ENCODE measurements around the gene PRSS8.
"Not testable (repeated sequence)": the region's sequence is repeated elsewhere in the genome, so short reads cannot be mapped to it uniquely, and the experiment has no call there.

The PRSS8 gene

DNA sequence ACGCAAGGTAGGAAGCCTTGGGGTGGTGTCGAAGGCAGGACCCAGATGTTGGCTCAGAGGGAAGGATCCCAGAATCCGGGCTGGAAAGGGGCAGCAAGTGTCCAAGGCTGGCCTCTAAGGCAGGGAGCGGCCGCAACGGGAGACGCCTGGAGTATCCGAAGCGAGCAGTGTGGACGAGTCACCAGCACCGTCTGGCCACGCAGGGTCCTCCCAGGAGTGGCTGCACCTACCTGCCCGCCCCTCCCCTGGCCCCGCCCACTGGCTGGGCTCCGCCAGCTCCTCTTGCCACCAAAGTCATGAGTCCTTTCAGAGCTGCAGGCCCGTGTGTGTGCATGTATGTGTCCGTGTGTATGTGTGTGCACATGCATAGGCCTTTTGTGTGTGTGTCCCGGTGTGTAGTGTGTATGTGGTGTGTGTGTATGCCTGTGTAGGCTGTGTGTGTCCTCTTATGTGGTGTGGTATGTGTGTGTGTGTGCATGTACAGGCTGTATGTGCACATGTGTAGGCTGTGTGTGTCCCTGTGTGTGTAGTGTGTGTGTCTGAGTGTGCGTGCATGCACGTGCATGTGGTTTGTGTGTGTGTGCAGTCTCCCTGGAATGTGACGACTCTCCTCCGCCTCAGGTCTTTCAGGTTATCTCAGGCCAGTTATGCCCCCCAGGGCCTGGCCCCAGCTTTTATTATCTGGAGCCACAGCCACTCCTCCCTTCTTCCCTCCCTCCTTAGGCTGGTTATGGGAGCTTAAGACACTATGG lies at the start of gene PRSS8:
Gene PRSS8, minus strand, starts transcription at position 193 of the 752 bp plus-strand sequence. CDS start 229 bp downstream, outside the sequence.
- no peak for DNase-seq (ENCODE audit: low spot score)

DNA sequence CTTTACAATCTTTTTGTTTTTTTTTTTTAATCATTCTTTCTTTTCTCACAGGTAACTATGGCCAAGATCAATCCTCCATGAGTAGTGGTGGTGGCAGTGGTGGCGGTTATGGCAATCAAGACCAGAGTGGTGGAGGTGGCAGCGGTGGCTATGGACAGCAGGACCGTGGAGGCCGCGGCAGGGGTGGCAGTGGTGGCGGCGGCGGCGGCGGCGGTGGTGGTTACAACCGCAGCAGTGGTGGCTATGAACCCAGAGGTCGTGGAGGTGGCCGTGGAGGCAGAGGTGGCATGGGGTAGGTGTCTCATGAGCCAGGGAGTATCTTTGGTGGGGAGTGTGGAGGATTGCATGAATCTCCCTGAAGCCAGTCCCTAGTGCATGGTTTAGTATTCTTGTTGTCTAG lies 49.4 kb upstream of the PRSS8 start:
- no peak for DNase-seq (ENCODE audit: low spot score)

GRCh38 chr16:31183432-31184428 lies 48.2 kb upstream of the PRSS8 start:
- DNase-seq (ENCODE audit: low spot score) = no peak

DNA sequence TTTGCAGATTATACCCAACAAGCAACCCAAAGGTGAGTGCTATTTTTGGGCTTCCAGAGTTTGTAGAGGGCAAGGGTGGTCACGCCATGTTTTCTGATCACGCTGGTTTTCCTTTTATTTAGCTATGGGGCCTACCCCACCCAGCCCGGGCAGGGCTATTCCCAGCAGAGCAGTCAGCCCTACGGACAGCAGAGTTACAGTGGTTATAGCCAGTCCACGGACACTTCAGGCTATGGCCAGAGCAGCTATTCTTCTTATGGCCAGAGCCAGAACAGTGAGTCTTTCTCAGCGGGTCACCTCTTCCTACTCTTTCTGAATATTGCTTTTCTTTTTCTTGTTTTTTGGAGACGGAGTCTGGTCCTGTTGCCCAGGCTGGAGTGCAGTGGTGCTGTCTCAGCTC lies 46.9 kb upstream of the PRSS8 start:
- DNase-seq (ENCODE audit: low spot score) = no peak

GRCh38 chr16:31181102-31181830 lies 45.7 kb upstream of the PRSS8 start:
- DNase-seq (ENCODE audit: low spot score) = peak; percentile 44

- peak; percentile 96 for DNase-seq (ENCODE audit: low spot score)
Measured at GRCh38 chr16:31179747-31180459, 44.4 kb upstream of the PRSS8 start, which contains the start of gene FUS. TSS of gene FUS (plus strand) at chr16:31180139. CDS start at chr16:31180215, 76 bp downstream.

DNA sequence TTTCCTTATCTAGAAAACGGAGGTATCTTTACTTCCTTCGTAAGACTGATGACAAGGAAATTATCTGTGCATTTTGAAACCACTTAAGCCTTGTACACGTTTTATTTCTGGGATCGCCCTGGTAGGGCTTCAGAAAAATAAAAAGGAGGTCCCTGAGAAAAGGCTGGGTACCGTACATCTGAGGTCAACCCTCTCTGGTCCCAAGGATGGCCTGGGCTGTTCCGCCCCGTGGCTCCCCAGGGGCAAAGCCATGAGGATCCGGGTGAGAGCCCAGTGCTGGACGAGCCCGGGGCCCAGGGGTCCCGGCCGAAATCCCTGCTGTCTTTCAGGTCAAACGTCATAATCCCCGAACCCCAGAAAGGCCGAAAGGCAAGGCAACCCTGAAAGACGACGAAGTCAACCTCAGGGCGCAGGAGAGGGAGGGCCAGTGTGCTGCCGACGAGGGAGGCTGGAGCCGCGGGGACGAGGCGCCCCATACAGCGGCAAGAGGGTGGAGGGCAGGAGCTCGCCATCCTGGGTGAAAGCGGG lies 43.8 kb upstream of the PRSS8 start:
- DNase-seq (ENCODE audit: low spot score) = peak; percentile 34

- no peak for DNase-seq (ENCODE audit: low spot score)
Measured at GRCh38 chr16:31177136-31177535, 41.6 kb upstream of the PRSS8 start.

DNA sequence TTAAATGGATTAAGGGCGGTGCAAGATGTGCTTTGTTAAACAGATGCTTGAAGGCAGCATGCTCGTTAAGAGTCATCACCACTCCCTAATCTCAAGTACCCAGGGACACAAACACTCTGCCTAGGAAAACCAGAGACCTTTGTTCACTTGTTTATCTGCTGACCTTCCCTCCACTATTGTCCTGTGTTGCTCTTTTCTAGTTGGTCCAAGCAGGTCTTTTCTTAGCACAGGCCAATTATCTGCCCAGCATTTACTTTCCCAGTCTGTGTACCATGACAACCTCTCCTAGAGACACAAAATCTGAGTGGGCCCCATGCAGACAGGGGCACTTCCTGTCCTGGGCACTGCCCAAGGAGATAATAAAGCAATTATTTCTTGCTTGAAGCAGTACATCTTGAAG lies 34.5 kb upstream of the PRSS8 start:
- DNase-seq (ENCODE audit: low spot score) = peak; percentile 63

GRCh38 chr16:31168848-31169247 lies 33.3 kb upstream of the PRSS8 start:
- no peak for DNase-seq (ENCODE audit: low spot score)

DNA sequence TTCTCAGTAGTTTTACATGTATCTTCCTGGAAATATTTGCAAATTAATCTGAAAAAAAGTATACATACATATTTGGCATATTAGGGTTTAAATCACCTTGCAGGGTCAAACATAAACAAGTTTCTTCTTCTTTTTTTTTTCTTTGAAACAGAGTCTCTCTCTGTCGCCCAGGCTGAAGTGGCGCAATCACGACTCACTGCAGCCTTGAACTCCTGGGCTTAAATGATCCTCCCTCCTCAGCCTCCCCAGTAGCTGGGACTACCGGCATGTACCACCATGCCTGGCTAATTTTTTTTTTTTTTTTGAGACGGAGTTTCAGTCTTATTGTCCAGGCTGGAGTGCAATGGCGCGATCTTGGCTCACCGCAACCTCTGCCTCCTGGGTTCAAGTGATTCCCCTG lies 31.8 kb upstream of the PRSS8 start:
- no peak for DNase-seq (ENCODE audit: low spot score)

DNA sequence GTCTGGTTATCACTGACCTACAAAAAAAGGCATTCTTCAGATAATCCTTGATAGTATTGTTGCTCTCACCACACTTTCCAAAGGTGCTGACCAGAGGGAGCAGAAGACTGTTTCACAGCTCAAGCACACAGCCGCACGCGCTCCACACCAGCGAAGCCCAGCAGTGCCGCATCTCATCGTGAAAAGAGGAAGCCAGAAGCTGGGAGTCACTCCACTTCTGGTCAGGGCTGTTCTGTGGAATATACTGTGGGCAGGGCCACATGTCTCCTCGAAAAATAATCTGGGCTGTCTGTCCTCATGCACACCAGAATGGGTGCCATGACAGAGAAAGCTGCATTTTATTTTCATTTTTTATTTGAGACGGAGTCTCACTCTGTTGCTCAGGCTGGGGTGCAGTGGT lies 21.6 kb upstream of the PRSS8 start:
- DNase-seq (ENCODE audit: low spot score) = no peak

- not testable (repeated sequence) for DNase-seq (ENCODE audit: low spot score)
Measured at GRCh38 chr16:31150976-31151375, 15.4 kb upstream of the PRSS8 start.

DNA sequence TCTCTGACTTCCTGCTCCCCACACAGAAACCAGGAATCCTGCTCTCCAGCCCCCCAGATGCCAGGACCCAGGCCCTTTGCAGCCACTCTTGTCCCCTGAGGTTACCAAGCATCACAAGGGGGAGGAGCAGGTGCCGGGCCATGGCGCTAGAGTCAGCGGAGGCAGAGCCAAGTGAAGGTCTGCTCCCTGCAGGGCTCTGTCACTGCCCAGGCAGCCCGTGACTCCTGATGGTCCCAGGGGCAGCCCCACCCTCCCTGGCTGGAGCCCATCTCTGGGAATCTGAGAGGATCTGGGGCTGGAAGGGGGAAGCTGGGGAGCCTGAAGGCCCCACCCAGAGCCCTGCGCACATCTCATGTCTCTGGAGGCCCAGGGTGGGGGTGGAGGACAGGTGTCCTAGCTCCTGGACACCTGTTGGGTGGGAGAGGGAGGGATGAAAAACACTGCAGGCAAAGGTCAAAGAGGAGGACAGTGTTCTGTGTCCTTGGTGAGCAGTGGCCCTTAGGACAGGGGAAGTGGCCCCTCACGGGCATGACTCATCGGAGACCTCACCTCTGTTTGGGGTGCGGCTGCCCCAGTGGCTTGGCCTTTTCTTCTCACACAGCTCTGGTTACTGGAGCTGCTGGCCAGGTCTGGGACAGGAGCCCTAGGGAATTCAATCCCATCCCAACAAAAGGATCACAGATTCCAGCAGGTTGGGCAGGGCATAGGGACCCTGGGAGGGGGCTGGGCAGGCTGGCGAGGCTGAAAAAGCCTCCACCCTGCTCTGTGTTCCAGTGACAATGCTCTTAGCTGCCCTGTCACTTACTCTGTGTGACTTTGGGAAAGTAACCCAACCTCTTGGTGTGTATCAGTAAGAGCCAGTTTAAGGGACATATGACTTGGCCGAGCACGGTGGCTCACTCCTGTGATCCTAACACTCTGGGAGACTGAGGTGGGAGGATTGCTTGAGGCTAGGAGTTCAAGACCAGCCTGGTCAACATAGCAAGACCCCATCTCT lies 14.7 kb upstream of the PRSS8 start, which contains the start of gene PRSS36:
Gene PRSS36, minus strand, starts transcription at position 173 of the 997 bp plus-strand sequence. Its CDS starts 31 bp downstream, at position 142.
- no peak for DNase-seq (ENCODE audit: low spot score)

DNA sequence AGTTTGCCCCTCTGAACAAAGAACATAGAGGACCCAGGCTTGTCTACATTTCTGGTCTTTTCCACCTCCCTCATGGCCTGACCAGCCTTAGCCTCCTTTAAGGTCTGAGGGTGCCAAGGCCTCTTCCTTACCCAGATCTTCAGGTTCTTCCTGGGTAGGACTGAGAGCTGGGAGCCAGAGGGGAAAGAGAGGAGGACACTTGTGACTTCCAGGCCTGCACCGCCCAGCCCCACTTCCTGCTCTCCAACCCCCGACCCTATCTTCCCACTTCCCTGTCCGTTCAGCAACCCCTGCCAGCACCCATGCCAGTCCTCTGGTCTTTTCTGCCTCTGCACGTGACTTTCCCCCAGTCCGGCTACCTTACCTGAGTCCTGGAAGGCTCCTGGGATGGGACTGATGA lies 13.8 kb upstream of the PRSS8 start:
- no peak for DNase-seq (ENCODE audit: low spot score)

DNA sequence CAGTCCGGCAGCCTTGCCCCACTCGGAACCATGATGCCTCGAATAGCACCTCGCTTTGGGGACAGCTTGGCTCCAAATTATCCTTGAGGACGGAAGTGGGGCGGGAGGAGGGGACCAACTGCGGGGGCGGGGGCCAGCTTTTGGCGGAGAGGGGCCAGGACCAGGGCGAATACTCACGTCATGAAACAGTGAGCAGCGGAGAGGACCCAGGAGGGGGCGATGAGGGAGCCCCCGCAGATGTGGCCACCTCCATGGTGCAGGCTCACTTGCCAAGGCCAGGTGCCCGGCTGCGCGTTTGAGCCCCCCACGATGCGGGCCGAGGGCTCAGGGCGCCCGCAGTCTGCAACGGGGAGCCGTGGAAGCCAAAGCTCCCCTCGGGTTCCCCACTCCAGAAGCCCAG lies 13.4 kb upstream of the PRSS8 start:
- no peak for DNase-seq (ENCODE audit: low spot score)

GRCh38 chr16:31148281-31148728 lies 12.8 kb upstream of the PRSS8 start:
- DNase-seq (ENCODE audit: low spot score) = no peak

- DNase-seq (ENCODE audit: low spot score) = no peak
Measured at GRCh38 chr16:31147574-31147973, 12.0 kb upstream of the PRSS8 start.

GRCh38 chr16:31145398-31145990 lies 10.0 kb upstream of the PRSS8 start:
- DNase-seq (ENCODE audit: low spot score) = no peak

All from COLO829 (cell line).